Amniotic stem cell (primary cell): ENCODE results near the gene MNT.

ENCODE experiments used
- DNase-seq: peaks from one replicate; lab custom pipeline; 2025; lab: John Stamatoyannopoulos, UW

The MNT gene

GRCh38 chr17:2415081-2415480, 14.2 kb upstream of the MNT start:
- DNase-seq, result no peak

- no peak for DNase-seq
Observed at GRCh38 chr17:2414446-2415064, 13.7 kb upstream of the MNT start.

- DNase-seq, result no peak
Observed at GRCh38 chr17:2412561-2413021, 11.7 kb upstream of the MNT start.

GRCh38 chr17:2410951-2411350, 10.1 kb upstream of the MNT start:
- no peak for DNase-seq

- peak; percentile 86 for DNase-seq
Observed at GRCh38 chr17:2406903-2407790, 6.3 kb upstream of the MNT start.

- no peak for DNase-seq
Observed at GRCh38 chr17:2406271-2406902, 5.5 kb upstream of the MNT start.

GRCh38 chr17:2405247-2405926, 4.5 kb upstream of the MNT start:
- peak; percentile 45 for DNase-seq

- no peak for DNase-seq
Observed at GRCh38 chr17:2403044-2403443, 2.2 kb upstream of the MNT start.

GRCh38 chr17:2402544-2402943, 1.7 kb upstream of the MNT start:
- no peak for DNase-seq

GRCh38 chr17:2401426-2402221, 764 bp upstream of the MNT start:
- peak; percentile 98 for DNase-seq

- DNase-seq, result no peak
Observed at GRCh38 chr17:2400474-2400866, 390 bp downstream of the MNT start.

- peak; percentile 97 for DNase-seq
Observed at GRCh38 chr17:2399572-2400473, 1.0 kb downstream of the MNT start.

GRCh38 chr17:2398655-2399571, 1.9 kb downstream of the MNT start:
- DNase-seq, result peak; percentile 39

GRCh38 chr17:2398182-2398581, 2.7 kb downstream of the MNT start:
- DNase-seq, result no peak

- no peak for DNase-seq
Observed at GRCh38 chr17:2397247-2398171, 3.4 kb downstream of the MNT start.

GRCh38 chr17:2396568-2397246, 4.2 kb downstream of the MNT start:
- peak; percentile 82 for DNase-seq

GRCh38 chr17:2396192-2396567, 4.7 kb downstream of the MNT start:
- DNase-seq, result no peak
